DOHH2 (cell line): Measurements from ENCODE around the gene LYPD3.

ENCODE experiments used
- H3F3A ChIP-seq: fragments of 200-600 bp; sonication (generic), shearing (Covaris generic); 2 replicates; pipeline ENCODE4 v1.6.0; 2016; ENCODE audit warnings: antibody characterized with exemption, mild to moderate bottlenecking; ENCODE audit not compliant: control insufficient read depth, insufficient read depth
- H3K27ac ChIP-seq: fragments of 200-600 bp; sonication (generic); 2 replicates; pipeline ENCODE4 v1.5.1; 2014; ENCODE audit warnings: low read depth, mild to moderate bottlenecking, low read length, moderate library complexity
- H3K27me3 ChIP-seq: fragments of 200-600 bp; sonication (generic); 2 replicates; pipeline ENCODE4 v1.6.1; 2014; ENCODE audit warnings: mild to moderate bottlenecking, low read length, mixed read lengths; ENCODE audit not compliant: control insufficient read depth
- H3K36me3 ChIP-seq: fragments of 200-600 bp; sonication (generic); 2 replicates; pipeline ENCODE4 v1.6.1; 2014; ENCODE audit warnings: mild to moderate bottlenecking, low read length, moderate library complexity, mixed read lengths; ENCODE audit not compliant: control insufficient read depth
- H3K4me1 ChIP-seq: fragments of 200-600 bp; sonication (generic); 2 replicates; pipeline ENCODE4 v1.6.1; 2014; ENCODE audit warnings: mild to moderate bottlenecking, low read length, mixed read lengths; ENCODE audit not compliant: control insufficient read depth
- H3K4me2 ChIP-seq: fragments of 200-600 bp; sonication (generic); 2 replicates; pipeline ENCODE4 v1.6.0; 2014; ENCODE audit warnings: mild to moderate bottlenecking, low read length, moderate library complexity
- H3K4me3 ChIP-seq: fragments of 200-600 bp; sonication (generic); 2 replicates; pipeline ENCODE4 v1.5.1; 2014; ENCODE audit warnings: mild to moderate bottlenecking, low read length, mixed read lengths
- H3K79me2 ChIP-seq: fragments of 200-600 bp; sonication (generic); 2 replicates; pipeline ENCODE4 v1.6.1; 2014; ENCODE audit warnings: mild to moderate bottlenecking, low read length, mixed read lengths; ENCODE audit not compliant: control insufficient read depth
- H3K9me2 ChIP-seq: fragments of 200-600 bp; sonication (generic); replicated peaks from 2 replicates; pipeline ENCODE4 v1.6.1; 2014; ENCODE audit warnings: mild to moderate bottlenecking, low read length, mixed read lengths; ENCODE audit not compliant: control insufficient read depth
- H3K9me3 ChIP-seq: fragments of 200-600 bp; sonication (generic); 2 replicates; pipeline ENCODE4 v1.6.1; 2014; ENCODE audit warnings: antibody characterized with exemption, low read length, mixed read lengths; ENCODE audit not compliant: control insufficient read depth, insufficient read depth
- H4K20me1 ChIP-seq: fragments of 200-600 bp; sonication (generic); 2 replicates; pipeline ENCODE4 v1.6.0; 2014; ENCODE audit warnings: low read depth, mild to moderate bottlenecking, antibody characterized with exemption, low read length, moderate library complexity; ENCODE audit not compliant: control insufficient read depth, insufficient read depth
- CTCF ChIP-seq: fragments of 200-600 bp; sonication (generic); IDR thresholded peaks from one replicate; pipeline ENCODE4 v1.5.1; 2014; ENCODE audit warnings: antibody characterized with exemption, mild to moderate bottlenecking, low read depth, low read length; ENCODE audit not compliant: poor library complexity, severe bottlenecking
- EZH2phosphoT487 ChIP-seq: fragments of 200-600 bp; sonication (generic); IDR thresholded peaks from 2 replicates; pipeline ENCODE4 v1.6.1; 2017; ENCODE audit warnings: borderline replicate concordance, mild to moderate bottlenecking, antibody characterized with exemption, low read length, moderate library complexity, mixed read lengths

The LYPD3 gene

GRCh38 chr19:43468354-43469159 lies 3.1 kb upstream of the LYPD3 start:
- no peaks in the 10 kb centered on the region for H3K9me2 ChIP-seq
- no peak overlapping the region for H3K27ac ChIP-seq
- H3K9me3 ChIP-seq, result no peaks in the 10 kb centered on the region
- H3K36me3 ChIP-seq, result no peaks in the 10 kb centered on the region
- no peak overlapping the region for H3K4me2 ChIP-seq
- no peaks in the 10 kb centered on the region for H3K27me3 ChIP-seq
- H3F3A ChIP-seq, result no peaks in the 10 kb centered on the region
- H3K79me2 ChIP-seq, result no peaks in the 10 kb centered on the region
- no peak for TF ChIP-seq EZH2phosphoT487
- no peak for TF ChIP-seq CTCF
- peaks cover 7% of the 10 kb centered on the region for H3K4me1 ChIP-seq
- H3K4me3 ChIP-seq, result no peak overlapping the region
- H4K20me1 ChIP-seq, result no peaks in the 10 kb centered on the region

DNA sequence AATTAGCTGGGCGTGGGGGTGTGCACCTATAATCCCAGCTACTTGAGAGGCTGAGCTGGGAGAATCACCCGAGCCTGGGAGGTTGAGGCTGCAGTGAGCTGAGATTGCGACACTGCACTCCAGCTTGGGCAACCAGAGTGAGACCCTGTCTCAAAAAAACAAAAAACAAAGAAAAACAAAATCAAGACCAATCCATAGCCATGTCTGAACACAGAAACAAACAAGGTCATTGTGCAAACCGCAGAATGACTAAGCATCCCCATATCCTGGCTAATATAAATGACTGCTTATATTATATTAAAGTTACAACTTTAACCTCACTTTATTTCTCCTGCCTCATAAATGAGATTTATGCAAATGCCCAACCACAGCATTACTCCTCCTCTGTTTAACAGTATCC lies 2.3 kb upstream of the LYPD3 start:
- TF ChIP-seq EZH2phosphoT487 (no peak), CTCF (no peak)
- Histone ChIP-seq H3K79me2 (no peaks in the 10 kb centered on the region), H3K4me2 (no peak overlapping the region), H3K9me3 (no peaks in the 10 kb centered on the region; the same call in 1 of the 2 replicates), H3K9me2 (no peaks in the 10 kb centered on the region), H4K20me1 (no peaks in the 10 kb centered on the region), H3K27me3 (no peaks in the 10 kb centered on the region), H3K4me3 (no peak overlapping the region), H3K27ac (no peak overlapping the region), H3K36me3 (no peaks in the 10 kb centered on the region), H3K4me1 (peaks cover 7% of the 10 kb centered on the region), H3F3A (no peaks in the 10 kb centered on the region)

GRCh38 chr19:43467276-43467675 lies 1.9 kb upstream of the LYPD3 start:
- TF ChIP-seq CTCF, result no peak
- TF ChIP-seq EZH2phosphoT487, result no peak
- H4K20me1 ChIP-seq, result no peaks in the 10 kb centered on the region
- peaks cover 7% of the 10 kb centered on the region for H3K4me1 ChIP-seq
- no peaks in the 10 kb centered on the region for H3F3A ChIP-seq
- H3K9me3 ChIP-seq, result no peaks in the 10 kb centered on the region; the same call in 1 of the 2 replicates
- no peaks in the 10 kb centered on the region for H3K79me2 ChIP-seq
- H3K27me3 ChIP-seq, result no peaks in the 10 kb centered on the region
- no peak overlapping the region for H3K4me2 ChIP-seq
- H3K36me3 ChIP-seq, result no peaks in the 10 kb centered on the region
- no peak overlapping the region for H3K4me3 ChIP-seq
- no peaks in the 10 kb centered on the region for H3K9me2 ChIP-seq
- H3K27ac ChIP-seq, result no peak overlapping the region
